Epithelial cell of proximal tubule (primary cell): ENCODE data around the gene NFIA. TPM values are rescaled to one million over a fixed set of nuclear protein-coding genes. Genes with fewer than 3 reads are reported as not detected.

ENCODE experiments used
- DNase-seq: peaks from one replicate; pipeline ENCODE4 v3.0.0-alpha.2; 2011; ENCODE audit warnings: low read depth
- H3K4me3 ChIP-seq: 2 replicates; pipeline ENCODE4 v1.5.1; 2011; ENCODE audit warnings: low read depth, mild to moderate bottlenecking, low read length
- CTCF ChIP-seq: conservative IDR thresholded peaks from 2 replicates; pipeline ENCODE4 v1.5.1; 2012; ENCODE audit warnings: low read depth, mild to moderate bottlenecking, low read length
- total RNA-seq: library from RNA; depleted of rRNA; stranded (reverse); fragments of >200 nt; gene quantifications from 2 replicates; pipeline ENCODE4 v1.2.3, GENCODE V29; 2015

Gene NFIA
- total RNA-seq, 1 donor from 2014 or later, result 1.6 TPM

GRCh38 chr1:61138305-61138704 is 55.9 kb downstream of the NFIA start:
- TF ChIP-seq CTCF, result no peak
- no peak for DNase-seq
- no peak overlapping the region for H3K4me3 ChIP-seq

GRCh38 chr1:61138921-61139774 is 56.8 kb downstream of the NFIA start:
- H3K4me3 ChIP-seq, result no peak overlapping the region
- TF ChIP-seq CTCF, result no peak
- DNase-seq, result no peak

- DNase-seq, result no peak
- no peak for TF ChIP-seq CTCF
- H3K4me3 ChIP-seq, result no peak overlapping the region
Measured at GRCh38 chr1:61139775-61140549, 57.6 kb downstream of the NFIA start.

- TF ChIP-seq CTCF, result no peak
- H3K4me3 ChIP-seq, result no peak overlapping the region
- DNase-seq, result no peak
Measured at GRCh38 chr1:61140778-61141177, 58.4 kb downstream of the NFIA start.

GRCh38 chr1:61141288-61142042 is 59.1 kb downstream of the NFIA start:
- no peak for TF ChIP-seq CTCF
- DNase-seq, result no peak
- H3K4me3 ChIP-seq, result no peak overlapping the region

GRCh38 chr1:61142043-61142440 is 59.7 kb downstream of the NFIA start:
- no peak for DNase-seq
- TF ChIP-seq CTCF, result no peak
- H3K4me3 ChIP-seq, result no peak overlapping the region
